Cardiac septum (tissue), 1 donor: Measurements from ENCODE around the gene HOXB7. TPM values are rescaled to one million over a fixed set of nuclear protein-coding genes. Genes with fewer than 3 reads are reported as not detected.

Experiments used
- DNase-seq: peaks from one replicate; pipeline ENCODE4 v3.0.0-alpha.2; 2020; ENCODE audit warnings: low spot score
- intact Hi-C: fragments of 100-400 bp; cut with DNase I; formaldehyde crosslinking; loops from one replicate; pipeline ENCODE4 v1.14.0; 2022
- total RNA-seq: library from RNA; stranded (reverse); fragmentation: NEBNext Ultra II Directional; extraction: Animal tissue kit (Norgen Biotek cat#: 25700); gene quantifications from one replicate; pipeline ENCODE4 v1.2.1, GENCODE V29; 2021
- donor health status: DM: no; HTN: no; CAD: no.

The HOXB7 gene
- total RNA-seq, 1 donor from 2014 or later, result 0.22 TPM

DNA sequence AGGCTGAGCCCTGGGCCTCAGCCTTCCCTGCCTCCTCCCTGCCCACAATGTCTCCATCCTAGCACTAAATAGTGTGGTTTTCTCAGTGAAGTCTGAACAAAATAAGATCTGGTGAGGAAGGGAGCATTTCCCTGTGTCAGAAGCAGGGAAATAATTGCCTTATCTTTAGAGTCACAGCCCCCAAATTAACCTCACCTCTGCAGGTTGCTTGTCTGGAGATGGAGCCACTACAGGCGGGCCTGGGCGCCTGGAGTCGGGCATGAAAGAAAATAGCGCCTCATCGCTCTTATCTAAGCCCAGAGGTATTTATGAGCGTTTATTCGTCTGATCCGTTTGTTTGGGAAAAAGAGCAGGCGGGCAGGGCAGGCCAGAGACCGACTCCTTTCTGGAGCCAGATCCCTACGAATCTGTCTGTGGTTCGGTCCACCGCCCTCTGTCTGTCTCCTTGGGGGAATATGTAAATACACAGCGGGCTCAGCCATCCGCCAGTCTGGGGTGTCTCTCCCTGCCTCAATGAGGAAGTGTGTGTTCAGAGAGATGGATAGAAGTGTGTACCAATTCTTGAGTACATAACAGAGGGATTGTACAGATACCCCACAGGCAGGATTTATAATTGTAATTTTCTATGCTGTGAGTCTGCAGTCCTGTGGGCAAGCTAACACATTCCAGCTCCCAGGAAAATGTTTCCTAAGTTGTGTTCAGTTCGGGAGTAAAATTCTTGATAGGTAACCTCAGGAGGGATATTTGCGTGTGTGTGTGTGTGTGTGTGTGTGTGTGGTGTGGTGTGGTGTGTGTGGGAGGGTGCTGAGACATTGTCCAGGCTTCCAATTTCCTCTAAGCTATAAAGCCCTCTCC, 10.3 kb downstream of the HOXB7 start:
- no peak for DNase-seq
- intact Hi-C loops, result no loop called here

DNA sequence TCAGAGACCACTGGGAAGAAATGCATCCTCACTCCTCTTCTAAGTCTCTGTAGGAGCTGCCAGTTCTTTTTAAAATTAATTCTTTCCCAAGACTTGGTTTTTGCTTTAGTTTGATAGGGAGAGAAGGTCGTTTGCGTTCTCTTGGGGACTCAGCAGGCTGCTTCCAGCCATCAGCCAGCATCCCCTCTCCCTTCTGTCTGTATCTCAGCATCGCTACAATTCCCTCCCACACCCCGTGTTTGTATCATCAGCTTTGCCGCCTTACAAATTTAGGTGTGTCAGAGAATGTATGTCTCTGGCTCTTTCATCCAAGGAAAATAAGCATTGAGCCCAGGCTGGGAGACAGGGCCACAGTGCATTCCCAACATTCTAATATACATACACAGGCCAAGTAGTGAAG, 11.5 kb downstream of the HOXB7 start:
- no peak for DNase-seq
- intact Hi-C loops, result loop anchor here (10.0 kb wide), 1 partner anchor 355 kb away; no protein-coding TSS in a partner anchor

GRCh38 chr17:48598736-48599135, 12.1 kb downstream of the HOXB7 start:
- intact Hi-C loops, result loop anchor here (10.0 kb wide), 1 partner anchor 354 kb away; no protein-coding TSS in a partner anchor
- no peak for DNase-seq

DNA sequence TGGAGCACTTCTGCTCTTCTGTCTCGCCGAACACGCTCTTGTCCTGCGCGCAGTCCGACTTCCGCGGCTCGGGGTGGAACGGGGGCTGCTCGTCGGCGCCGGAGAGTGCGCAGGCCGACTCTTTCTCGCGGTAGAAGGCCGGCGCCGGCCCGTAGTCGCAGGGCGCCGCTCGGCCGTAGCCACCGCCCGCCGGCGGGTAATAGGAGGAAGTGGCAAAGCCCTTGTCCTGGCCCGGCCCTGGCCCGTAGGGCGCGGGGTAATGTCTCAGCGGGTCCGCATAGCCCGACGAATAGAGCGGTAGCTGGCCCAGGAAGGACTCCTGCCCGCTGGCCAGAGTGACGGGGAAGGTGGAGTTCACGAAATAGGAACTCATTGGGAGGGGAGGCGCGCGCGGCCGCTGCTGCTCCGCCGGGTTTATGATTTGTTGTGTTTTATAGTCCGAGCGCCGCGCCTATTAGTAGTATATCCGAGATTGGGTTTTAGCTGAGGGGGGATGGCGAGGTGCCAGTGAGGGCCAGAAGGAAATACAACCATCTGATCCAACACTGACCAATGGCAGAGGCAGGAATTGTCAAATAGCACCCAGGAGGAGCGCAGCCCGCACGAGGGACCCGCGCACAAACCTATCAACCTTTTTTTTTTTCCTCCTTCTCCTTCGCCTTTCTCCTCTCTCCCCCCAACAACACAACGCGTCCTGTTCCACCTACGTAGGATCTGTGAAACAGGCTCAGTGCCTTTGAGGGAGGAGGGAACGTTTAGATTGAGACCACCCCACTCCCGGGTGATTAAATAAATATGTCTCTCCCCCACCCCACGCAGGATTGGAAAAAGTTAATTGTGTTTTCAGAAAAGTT, 12.8 kb downstream of the HOXB7 start:
- DNase-seq, result no peak
- intact Hi-C loops, result loop anchor here (10.0 kb wide), 1 partner anchor 353 kb away; no protein-coding TSS in a partner anchor

- no peak for DNase-seq
- intact Hi-C loops, result loop anchor here (10.0 kb wide), 1 partner anchor 353 kb away; no protein-coding TSS in a partner anchor
Observed at GRCh38 chr17:48597528-48597777, 13.4 kb downstream of the HOXB7 start.

GRCh38 chr17:48596735-48597527, 13.9 kb downstream of the HOXB7 start:
- intact Hi-C loops, result loop anchor here (10.0 kb wide), 1 partner anchor 352 kb away; no protein-coding TSS in a partner anchor
- DNase-seq, result no peak

DNA sequence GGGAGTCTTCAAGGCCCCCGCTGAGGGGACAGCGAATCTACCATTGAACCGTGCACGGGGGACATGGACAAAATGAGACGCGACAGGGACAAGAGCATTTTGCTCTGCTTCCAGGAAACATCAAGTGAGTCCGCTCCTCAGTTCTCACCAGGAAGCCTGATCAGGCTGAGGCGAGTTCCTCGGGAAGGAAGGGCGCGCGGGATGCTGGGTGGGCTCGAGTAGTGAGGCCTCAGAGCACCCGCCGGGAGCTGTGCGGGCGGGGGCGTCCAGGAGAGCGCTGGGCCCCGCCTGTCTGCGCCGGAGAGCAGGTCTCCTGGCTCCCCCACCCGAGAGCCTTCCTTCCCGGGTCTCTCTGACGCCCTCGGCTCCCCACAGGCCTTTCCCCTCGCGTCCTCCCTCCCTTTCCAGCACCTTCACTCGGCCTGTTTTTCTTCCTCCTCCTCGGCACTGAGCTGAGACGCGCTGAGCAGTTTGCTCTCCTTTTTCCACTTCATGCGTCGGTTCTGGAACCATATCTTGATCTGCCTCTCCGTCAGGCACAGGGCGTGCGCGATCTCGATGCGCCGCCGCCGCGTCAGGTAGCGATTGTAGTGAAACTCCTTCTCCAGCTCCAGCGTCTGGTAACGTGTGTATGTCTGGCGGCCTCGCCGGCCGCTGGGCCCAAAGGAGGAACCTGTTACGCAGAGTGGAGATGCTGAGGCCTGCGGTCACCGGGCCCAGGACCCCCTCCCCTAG, 14.7 kb downstream of the HOXB7 start:
- DNase-seq, result no peak
- intact Hi-C loops, result loop anchor here (10.0 kb wide), 1 partner anchor 351 kb away; no protein-coding TSS in a partner anchor

GRCh38 chr17:48595278-48595999, 15.4 kb downstream of the HOXB7 start:
- DNase-seq, result no peak
- intact Hi-C loops, result loop anchor here (10.0 kb wide), 1 partner anchor 351 kb away; no protein-coding TSS in a partner anchor

GRCh38 chr17:48594538-48595277, 16.1 kb downstream of the HOXB7 start:
- DNase-seq, result no peak
- intact Hi-C loops, result loop anchor here (5.0 to 10.0 kb wide), 2 partner anchors 257 to 350 kb away; no protein-coding TSS in a partner anchor

GRCh38 chr17:48593840-48594537, 16.8 kb downstream of the HOXB7 start:
- intact Hi-C loops, result loop anchor here (5.0 to 10.0 kb wide), 2 partner anchors 257 to 349 kb away; no protein-coding TSS in a partner anchor
- no peak for DNase-seq

GRCh38 chr17:48593126-48593829, 17.5 kb downstream of the HOXB7 start, which contains the start of gene HOXB5:
Gene HOXB5 (minus strand): TSS chr17:48593779. CDS start chr17:48593682, 97 bp downstream.
- DNase-seq, result no peak
- intact Hi-C loops, result loop anchor here (5.0 to 10.0 kb wide), 2 partner anchors 256 to 348 kb away; no protein-coding TSS in a partner anchor

DNA sequence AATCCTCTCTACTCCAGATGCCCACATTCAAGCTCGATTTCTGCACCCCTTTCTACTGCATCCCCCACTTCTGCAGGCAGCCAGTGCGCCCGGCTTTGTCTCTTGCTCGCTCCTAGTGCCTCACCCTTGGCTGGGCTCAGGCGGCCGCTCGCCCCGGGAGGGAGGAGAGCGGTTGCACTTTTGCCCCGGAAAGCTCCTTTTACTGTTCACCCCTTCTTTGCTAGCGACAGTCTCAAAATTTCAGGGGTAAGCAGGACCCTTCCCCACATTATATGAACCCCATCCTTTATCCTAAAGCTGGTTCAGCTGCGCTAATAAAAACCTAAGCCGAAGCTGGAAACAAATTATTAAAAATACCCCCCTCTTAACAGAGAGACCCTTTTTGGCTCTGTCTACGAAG, 18.2 kb downstream of the HOXB7 start:
- intact Hi-C loops, result loop anchor here (5.0 to 10.0 kb wide), 2 partner anchors 255 to 348 kb away; no protein-coding TSS in a partner anchor
- no peak for DNase-seq

GRCh38 chr17:48592057-48592514, 18.7 kb downstream of the HOXB7 start:
- DNase-seq, result no peak
- intact Hi-C loops, result loop anchor here (5.0 to 10.0 kb wide), 2 partner anchors 255 to 347 kb away; no protein-coding TSS in a partner anchor

DNA sequence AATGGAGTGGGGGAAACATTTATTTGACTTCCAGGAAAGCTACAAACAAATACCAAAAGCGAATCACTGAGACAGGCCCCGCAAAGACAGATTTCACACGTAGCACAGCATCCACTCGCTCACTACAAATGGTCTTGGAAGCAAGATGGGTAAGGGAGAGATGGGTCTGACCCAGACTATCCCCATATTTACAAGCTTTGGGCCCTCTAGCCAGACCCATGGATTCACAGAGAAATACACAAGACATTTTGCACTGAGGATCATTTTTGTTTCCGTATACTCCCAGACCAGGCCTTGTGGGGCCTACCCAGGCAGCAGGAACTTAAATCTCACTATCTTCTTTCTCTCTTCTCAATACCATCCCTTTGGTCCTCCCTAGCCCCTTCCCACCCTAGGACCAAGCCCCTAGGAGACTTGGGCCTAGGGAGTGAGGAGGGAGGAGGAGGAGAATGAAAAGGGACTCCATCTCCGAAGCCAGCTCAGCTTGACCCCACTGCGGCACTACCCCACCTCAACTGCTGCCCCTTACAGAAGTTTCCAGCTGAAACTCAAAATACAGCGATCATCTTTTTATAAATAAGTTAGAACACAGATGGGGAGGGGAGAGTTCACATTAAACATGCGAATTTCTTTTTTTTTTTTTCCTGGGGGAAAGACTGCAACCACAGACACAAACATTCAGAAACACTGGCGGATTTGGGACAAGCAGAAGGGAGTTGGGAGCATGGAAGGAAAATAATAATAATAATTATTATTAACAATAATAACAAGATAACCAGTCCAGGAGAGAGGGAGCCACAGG, 19.4 kb downstream of the HOXB7 start:
- DNase-seq, result no peak
- intact Hi-C loops, result loop anchor here (5.0 to 10.0 kb wide), 2 partner anchors 254 to 347 kb away; no protein-coding TSS in a partner anchor
